AG04450 (cell line): ENCODE measurements around the gene ZNF26. TPM values are rescaled to one million over a fixed set of nuclear protein-coding genes. Genes with fewer than 3 reads are reported as not detected.

Source experiments
- CTCF ChIA-PET: fragments of 300-600, 350-600 bp; formaldehyde crosslinking; extraction: SDS; loops from one replicate; lab custom pipeline; 2022; ENCODE audit warnings: antibody characterized with exemption, inconsistent platforms; lab: Charles Lee
- POLR2A ChIA-PET: fragments of 350-600 bp; formaldehyde crosslinking; extraction: SDS; loops from one replicate; lab custom pipeline; 2021; ENCODE audit warnings: antibody characterized with exemption, inconsistent platforms; lab: Yijun Ruan, JAX
- DNase-seq: peaks from one replicate; pipeline ENCODE4 v3.0.0-alpha.2; 2011; ENCODE audit warnings: low read depth, low spot score
- H3K27ac ChIP-seq: one replicate; pipeline ENCODE4 v1.5.1; 2012; ENCODE audit warnings: low read depth, low read length, control low read depth
- H3K27me3 ChIP-seq: one replicate; pipeline ENCODE4 v1.6.0; 2012; ENCODE audit warnings: low read length; ENCODE audit not compliant: control insufficient read depth, insufficient read depth
- H3K4me3 ChIP-seq: 2 replicates; pipeline ENCODE4 v1.5.1; 2011; ENCODE audit warnings: mild to moderate bottlenecking, low read depth, low read length, control low read depth
- H3K9me3 ChIP-seq: 2 replicates; pipeline ENCODE4 v1.5.1; 2012; ENCODE audit warnings: low read length; ENCODE audit not compliant: control insufficient read depth, insufficient read depth
- polyA plus RNA-seq: library from polyadenylated mRNA; depleted of rRNA; stranded (reverse); fragments of >200 nt; gene quantifications from 2 replicates; pipeline ENCODE4 v1.2.3, GENCODE V29; 2011
- TF ChIP-seq, protein P1 (sequence below): IDR thresholded peaks from 2 replicates; pipeline ENCODE4 v1.5.1; 2011; ENCODE audit warnings: low read depth, low read length, control low read depth, inconsistent platforms

ZNF26 gene
- polyA plus RNA-seq, 1 experiment, result 4.5 TPM

GRCh38 chr12:132948146-132949066, 37.8 kb upstream of the ZNF26 start:
- TF ChIP-seq, protein P1, sequence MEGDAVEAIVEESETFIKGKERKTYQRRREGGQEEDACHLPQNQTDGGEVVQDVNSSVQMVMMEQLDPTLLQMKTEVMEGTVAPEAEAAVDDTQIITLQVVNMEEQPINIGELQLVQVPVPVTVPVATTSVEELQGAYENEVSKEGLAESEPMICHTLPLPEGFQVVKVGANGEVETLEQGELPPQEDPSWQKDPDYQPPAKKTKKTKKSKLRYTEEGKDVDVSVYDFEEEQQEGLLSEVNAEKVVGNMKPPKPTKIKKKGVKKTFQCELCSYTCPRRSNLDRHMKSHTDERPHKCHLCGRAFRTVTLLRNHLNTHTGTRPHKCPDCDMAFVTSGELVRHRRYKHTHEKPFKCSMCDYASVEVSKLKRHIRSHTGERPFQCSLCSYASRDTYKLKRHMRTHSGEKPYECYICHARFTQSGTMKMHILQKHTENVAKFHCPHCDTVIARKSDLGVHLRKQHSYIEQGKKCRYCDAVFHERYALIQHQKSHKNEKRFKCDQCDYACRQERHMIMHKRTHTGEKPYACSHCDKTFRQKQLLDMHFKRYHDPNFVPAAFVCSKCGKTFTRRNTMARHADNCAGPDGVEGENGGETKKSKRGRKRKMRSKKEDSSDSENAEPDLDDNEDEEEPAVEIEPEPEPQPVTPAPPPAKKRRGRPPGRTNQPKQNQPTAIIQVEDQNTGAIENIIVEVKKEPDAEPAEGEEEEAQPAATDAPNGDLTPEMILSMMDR, result no peak
- no peak overlapping the region for H3K27ac ChIP-seq
- H3K4me3 ChIP-seq, result no peak overlapping the region
- H3K27me3 ChIP-seq, result no peaks in the 10 kb centered on the region
- H3K9me3 ChIP-seq, result peaks cover 89% of the 10 kb centered on the region
- CTCF ChIA-PET, result no interaction called here
- POLR2A ChIA-PET, result no interaction called here
- no peak for DNase-seq

DNA sequence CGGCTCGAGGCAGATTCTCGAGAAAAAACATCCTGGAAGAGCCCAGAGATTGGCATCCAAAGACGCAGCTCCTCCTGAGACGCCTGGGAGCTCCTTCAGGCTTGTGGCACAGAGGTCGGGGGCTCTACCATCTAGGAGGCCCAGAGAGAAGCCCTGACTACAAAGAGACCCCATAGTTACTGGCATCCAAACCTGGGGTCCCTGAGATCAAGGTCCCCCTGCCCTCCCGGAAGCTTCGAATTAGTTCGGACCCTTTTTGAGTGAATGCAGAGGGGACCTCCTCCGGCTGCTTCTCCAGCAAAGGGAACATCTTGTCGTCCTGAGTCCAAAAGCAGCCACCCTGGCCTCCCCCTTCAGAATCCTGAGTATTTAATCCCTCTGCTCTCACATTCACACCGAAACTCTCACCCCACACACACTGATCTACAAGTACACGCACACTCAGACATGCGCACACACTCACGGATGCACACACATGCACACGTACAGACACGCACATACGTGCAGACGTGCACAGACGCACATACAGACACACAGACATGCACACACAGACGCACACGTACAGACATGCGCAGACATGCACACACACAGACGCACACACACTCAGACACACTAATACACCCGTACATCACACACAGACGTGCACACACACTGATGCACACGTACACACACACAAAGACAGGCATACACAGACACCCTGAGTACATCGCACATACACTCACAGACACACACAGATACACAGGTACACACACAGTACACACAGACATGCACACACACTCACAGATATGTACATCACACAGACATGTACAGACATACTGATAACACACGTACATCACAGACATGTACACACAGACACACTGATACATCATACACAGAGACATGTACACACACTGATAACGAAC, 36.0 kb upstream of the ZNF26 start:
- no peak overlapping the region for H3K4me3 ChIP-seq
- H3K27ac ChIP-seq, result no peak overlapping the region
- ChIA-PET CTCF (no interaction called here), POLR2A (no interaction called here)
- H3K27me3 ChIP-seq, result no peaks in the 10 kb centered on the region
- no peak for DNase-seq
- TF ChIP-seq, protein P1, result no peak
- H3K9me3 ChIP-seq, result peaks cover 91% of the 10 kb centered on the region

DNA sequence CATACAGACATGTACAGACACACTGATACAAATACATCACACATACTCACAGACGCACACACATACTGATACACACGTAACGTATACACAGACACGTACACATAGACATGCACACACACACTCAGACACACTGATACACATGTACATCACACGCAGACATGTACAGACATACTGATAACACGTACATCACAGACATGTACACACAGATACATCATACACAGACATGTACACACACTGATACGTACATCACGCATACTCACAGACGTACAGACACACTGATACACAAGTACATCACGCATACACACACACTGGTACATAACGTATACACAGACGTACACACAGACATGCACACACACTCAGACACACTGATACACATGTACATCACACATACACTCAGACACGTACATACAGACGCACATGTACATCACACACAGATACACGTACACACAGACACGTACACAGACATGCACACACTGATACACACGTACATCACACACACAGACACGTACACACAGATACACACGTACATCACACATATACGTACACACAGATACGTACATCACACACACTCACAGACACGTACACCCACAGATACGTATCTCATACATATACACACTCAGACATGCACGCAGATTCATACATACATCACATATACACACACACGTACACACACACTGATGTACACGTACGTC, 35.2 kb upstream of the ZNF26 start:
- no peak for DNase-seq
- Histone ChIP-seq H3K9me3 (peaks cover 90% of the 10 kb centered on the region), H3K27me3 (no peaks in the 10 kb centered on the region), H3K4me3 (no peak overlapping the region), H3K27ac (no peak overlapping the region)
- CTCF ChIA-PET, result no interaction called here
- TF ChIP-seq, protein P1, result no peak
- POLR2A ChIA-PET, result no interaction called here

- TF ChIP-seq, protein P1, result no peak
- H3K9me3 ChIP-seq, result peaks cover 85% of the 10 kb centered on the region
- no peaks in the 10 kb centered on the region for H3K27me3 ChIP-seq
- no peak overlapping the region for H3K4me3 ChIP-seq
- DNase-seq, result no peak
- no peak overlapping the region for H3K27ac ChIP-seq
- ChIA-PET CTCF (no interaction called here), POLR2A (no interaction called here)
Measured at GRCh38 chr12:132951649-132952048, 34.5 kb upstream of the ZNF26 start.
